Measurements from ENCODE around the gene MLH1.

Gene MLH1

GRCh38 chr3:37024092-37024491, 30.8 kb downstream of the MLH1 start:
- no peak overlapping the region for H4K8ac ChIP-seq (ENCODE audit: low read length)
- no peak overlapping the region for H3K14ac ChIP-seq (ENCODE audit: low read length in 2 of 2)
- H3K4ac ChIP-seq (ENCODE audit: low read depth in 1 of 2, low read length in 2 of 2): no peak overlapping the region
- peaks cover 14% of the 10 kb centered on the region for H3K79me1 ChIP-seq (replicated peaks; ENCODE audit: low read length, poor library complexity, severe bottlenecking)
- peaks cover 10% of the 10 kb centered on the region for H3K9me3 ChIP-seq (ENCODE audit: control insufficient read depth, low read length)
- no peaks in the 10 kb centered on the region for H3K4me1 ChIP-seq (ENCODE audit: control insufficient read depth, insufficient read depth, low read depth, low read length)
- H2BK15ac ChIP-seq (ENCODE audit: low read depth, poor library complexity, severe bottlenecking): no peak overlapping the region
- no peak overlapping the region for H3K4me3 ChIP-seq (ENCODE audit: insufficient read depth in 1 of 2, low read depth in 1 of 2, low read length in 2 of 2)
- no peak overlapping the region for H2BK12ac ChIP-seq (ENCODE audit: low read length in 2 of 2)
- peak; percentile 29 for DNase-seq
- H3K18ac ChIP-seq (ENCODE audit: low read depth in 1 of 2, low read length in 2 of 2): no peak overlapping the region
- H3K27ac ChIP-seq (ENCODE audit: low read length, poor library complexity, severe bottlenecking): no peak overlapping the region
- H3K23ac ChIP-seq (ENCODE audit: low read length in 2 of 2): no peak overlapping the region
- H3K36me3 ChIP-seq (ENCODE audit: control insufficient read depth in 1 of 2, insufficient read depth in 2 of 2, low read depth in 1 of 2, low read length in 2 of 2): peaks cover 47 to 91% of the 10 kb centered on the region in 2 experiments
- H2AK5ac ChIP-seq (ENCODE audit: low read length, severe bottlenecking): no peak overlapping the region
- H3K27me3 ChIP-seq (ENCODE audit: control insufficient read depth in 1 of 2, insufficient read depth in 1 of 2, low read length in 2 of 2): no peaks in the 10 kb centered on the region
- H4K91ac ChIP-seq (ENCODE audit: low read length): no peak overlapping the region
- H2AFZ ChIP-seq (ENCODE audit: low read depth, low read length): no peak overlapping the region
- WGBS: no CpG with 5 or more reads among the region's 2 CpGs
- H2BK5ac ChIP-seq (ENCODE audit: low read depth, low read length, poor library complexity, severe bottlenecking): no peak overlapping the region
- no peak overlapping the region for H3K4me2 ChIP-seq (ENCODE audit: low read length, poor library complexity, severe bottlenecking)
- no peak overlapping the region for H2BK120ac ChIP-seq (ENCODE audit: low read depth, low read length)
- H3K9ac ChIP-seq (ENCODE audit: low read length): no peak overlapping the region

- no peak overlapping the region for H3K9ac ChIP-seq (ENCODE audit: low read length)
- no peak overlapping the region for H3K27ac ChIP-seq (ENCODE audit: low read length, poor library complexity, severe bottlenecking)
- no peak overlapping the region for H4K91ac ChIP-seq (ENCODE audit: low read length)
- H3K9me3 ChIP-seq (ENCODE audit: control insufficient read depth, low read length): peaks cover 10% of the 10 kb centered on the region
- no peak overlapping the region for H3K18ac ChIP-seq (ENCODE audit: low read depth in 1 of 2, low read length in 2 of 2)
- 99% methylated on average over 2 of the region's 3 CpGs for WGBS
- no peak overlapping the region for H2BK15ac ChIP-seq (ENCODE audit: low read depth, poor library complexity, severe bottlenecking)
- peaks cover 1% of the 10 kb centered on the region for H3K4me1 ChIP-seq (ENCODE audit: control insufficient read depth, insufficient read depth, low read depth, low read length)
- H3K4me2 ChIP-seq (ENCODE audit: low read length, poor library complexity, severe bottlenecking): no peak overlapping the region
- peaks cover 49 to 89% of the 10 kb centered on the region in 2 experiments for H3K36me3 ChIP-seq (ENCODE audit: control insufficient read depth in 1 of 2, insufficient read depth in 2 of 2, low read depth in 1 of 2, low read length in 2 of 2)
- no peak overlapping the region for H2BK12ac ChIP-seq (ENCODE audit: low read length in 2 of 2)
- H2BK5ac ChIP-seq (ENCODE audit: low read depth, low read length, poor library complexity, severe bottlenecking): no peak overlapping the region
- no peak overlapping the region for H4K8ac ChIP-seq (ENCODE audit: low read length)
- no peak overlapping the region for H2BK120ac ChIP-seq (ENCODE audit: low read depth, low read length)
- no peak overlapping the region for H2AK5ac ChIP-seq (ENCODE audit: low read length, severe bottlenecking)
- H3K14ac ChIP-seq (ENCODE audit: low read length in 2 of 2): no peak overlapping the region
- DNase-seq: no peak
- no peak overlapping the region for H2AFZ ChIP-seq (ENCODE audit: low read depth, low read length)
- no peak overlapping the region for H3K4ac ChIP-seq (ENCODE audit: low read depth in 1 of 2, low read length in 2 of 2)
- H3K23ac ChIP-seq (ENCODE audit: low read length in 2 of 2): no peak overlapping the region
- no peak overlapping the region for H3K4me3 ChIP-seq (ENCODE audit: insufficient read depth in 1 of 2, low read depth in 1 of 2, low read length in 2 of 2)
- H3K79me1 ChIP-seq (replicated peaks; ENCODE audit: low read length, poor library complexity, severe bottlenecking): peaks cover 14% of the 10 kb centered on the region
- no peaks in the 10 kb centered on the region for H3K27me3 ChIP-seq (ENCODE audit: control insufficient read depth in 1 of 2, insufficient read depth in 1 of 2, low read length in 2 of 2)
Observed at GRCh38 chr3:37024820-37025405, 31.6 kb downstream of the MLH1 start.

GRCh38 chr3:37025561-37026335, 32.4 kb downstream of the MLH1 start:
- H3K4me2 ChIP-seq (ENCODE audit: low read length, poor library complexity, severe bottlenecking): no peak overlapping the region
- H3K4me3 ChIP-seq (ENCODE audit: insufficient read depth in 1 of 2, low read depth in 1 of 2, low read length in 2 of 2): no peak overlapping the region
- no peak overlapping the region for H2AK5ac ChIP-seq (ENCODE audit: low read length, severe bottlenecking)
- no peak overlapping the region for H3K23ac ChIP-seq (ENCODE audit: low read length in 2 of 2)
- no peak overlapping the region for H3K27ac ChIP-seq (ENCODE audit: low read length, poor library complexity, severe bottlenecking)
- no peak overlapping the region for H3K14ac ChIP-seq (ENCODE audit: low read length in 2 of 2)
- no peak overlapping the region for H3K4ac ChIP-seq (ENCODE audit: low read depth in 1 of 2, low read length in 2 of 2)
- peaks cover 42 to 81% of the 10 kb centered on the region in 2 experiments for H3K36me3 ChIP-seq (ENCODE audit: control insufficient read depth in 1 of 2, insufficient read depth in 2 of 2, low read depth in 1 of 2, low read length in 2 of 2)
- no peak overlapping the region for H2BK5ac ChIP-seq (ENCODE audit: low read depth, low read length, poor library complexity, severe bottlenecking)
- H2AFZ ChIP-seq (ENCODE audit: low read depth, low read length): no peak overlapping the region
- no peak overlapping the region for H3K9ac ChIP-seq (ENCODE audit: low read length)
- 98% methylated on average over 3 of the region's 3 CpGs for WGBS
- H3K18ac ChIP-seq (ENCODE audit: low read depth in 1 of 2, low read length in 2 of 2): no peak overlapping the region
- H3K4me1 ChIP-seq (ENCODE audit: control insufficient read depth, insufficient read depth, low read depth, low read length): peaks cover 1% of the 10 kb centered on the region
- peaks cover 10% of the 10 kb centered on the region for H3K9me3 ChIP-seq (ENCODE audit: control insufficient read depth, low read length)
- H2BK120ac ChIP-seq (ENCODE audit: low read depth, low read length): no peak overlapping the region
- H4K91ac ChIP-seq (ENCODE audit: low read length): no peak overlapping the region
- DNase-seq: no peak
- H3K79me1 ChIP-seq (replicated peaks; ENCODE audit: low read length, poor library complexity, severe bottlenecking): peaks cover 15% of the 10 kb centered on the region
- no peak overlapping the region for H4K8ac ChIP-seq (ENCODE audit: low read length)
- peak overlapping the region in 1 of 2 experiments; percentile 33 for H2BK12ac ChIP-seq (ENCODE audit: low read length in 2 of 2)
- H3K27me3 ChIP-seq (ENCODE audit: control insufficient read depth in 1 of 2, insufficient read depth in 1 of 2, low read length in 2 of 2): no peaks in the 10 kb centered on the region
- no peak overlapping the region for H2BK15ac ChIP-seq (ENCODE audit: low read depth, poor library complexity, severe bottlenecking)

- peaks cover 15% of the 10 kb centered on the region for H3K79me1 ChIP-seq (replicated peaks; ENCODE audit: low read length, poor library complexity, severe bottlenecking)
- no peak overlapping the region for H3K4me2 ChIP-seq (ENCODE audit: low read length, poor library complexity, severe bottlenecking)
- H2BK15ac ChIP-seq (ENCODE audit: low read depth, poor library complexity, severe bottlenecking): no peak overlapping the region
- no peak for DNase-seq
- no peaks in the 10 kb centered on the region for H3K27me3 ChIP-seq (ENCODE audit: control insufficient read depth in 1 of 2, insufficient read depth in 1 of 2, low read length in 2 of 2)
- H3K4me1 ChIP-seq (ENCODE audit: control insufficient read depth, insufficient read depth, low read depth, low read length): peaks cover 1% of the 10 kb centered on the region
- peaks cover 42 to 79% of the 10 kb centered on the region in 2 experiments for H3K36me3 ChIP-seq (ENCODE audit: control insufficient read depth in 1 of 2, insufficient read depth in 2 of 2, low read depth in 1 of 2, low read length in 2 of 2)
- H3K4ac ChIP-seq (ENCODE audit: low read depth in 1 of 2, low read length in 2 of 2): no peak overlapping the region
- H3K14ac ChIP-seq (ENCODE audit: low read length in 2 of 2): no peak overlapping the region
- no peak overlapping the region for H2AFZ ChIP-seq (ENCODE audit: low read depth, low read length)
- H3K27ac ChIP-seq (ENCODE audit: low read length, poor library complexity, severe bottlenecking): no peak overlapping the region
- 99% methylated on average over 5 of the region's 5 CpGs for WGBS
- H4K8ac ChIP-seq (ENCODE audit: low read length): no peak overlapping the region
- H3K9me3 ChIP-seq (ENCODE audit: control insufficient read depth, low read length): peaks cover 10% of the 10 kb centered on the region
- H2AK5ac ChIP-seq (ENCODE audit: low read length, severe bottlenecking): no peak overlapping the region
- H3K18ac ChIP-seq (ENCODE audit: low read depth in 1 of 2, low read length in 2 of 2): no peak overlapping the region
- H3K9ac ChIP-seq (ENCODE audit: low read length): no peak overlapping the region
- H3K4me3 ChIP-seq (ENCODE audit: insufficient read depth in 1 of 2, low read depth in 1 of 2, low read length in 2 of 2): no peak overlapping the region
- H2BK120ac ChIP-seq (ENCODE audit: low read depth, low read length): no peak overlapping the region
- H3K23ac ChIP-seq (ENCODE audit: low read length in 2 of 2): no peak overlapping the region
- H2BK5ac ChIP-seq (ENCODE audit: low read depth, low read length, poor library complexity, severe bottlenecking): no peak overlapping the region
- no peak overlapping the region for H4K91ac ChIP-seq (ENCODE audit: low read length)
- no peak overlapping the region for H2BK12ac ChIP-seq (ENCODE audit: low read length in 2 of 2)
Observed at GRCh38 chr3:37026851-37027250, 33.5 kb downstream of the MLH1 start.

Measured in mesenchymal stem cell (in vitro differentiated cells and primary cell).